Stimulated activated CD4-positive, alpha-beta T cell treated with anti-CD3 and anti-CD28 coated beads, Interleukin-4, amount 100 ng/mL, for 1 hour (primary cell): ENCODE results near the gene ANKMY1.
A peak's percentile ranks its signal among the peaks of the same experiment; 100 is the strongest.
"Not testable (repeated sequence)": the region's sequence is repeated elsewhere in the genome, so short reads cannot be mapped to it uniquely, and the experiment has no call there.

Source experiments
- DNase-seq: peaks from one replicate; pipeline ENCODE4 v3.0.0-alpha.2; 2020

The ANKMY1 gene

GRCh38 chr2:240566203-240567136 is 8.7 kb upstream of the ANKMY1 start:
- peak; percentile 95 for DNase-seq

GRCh38 chr2:240565333-240566202 is 7.8 kb upstream of the ANKMY1 start:
- DNase-seq = peak; percentile 84

- no peak for DNase-seq
Measured at GRCh38 chr2:240564561-240565332, 7.0 kb upstream of the ANKMY1 start.

- DNase-seq = no peak
Measured at GRCh38 chr2:240563951-240564560, 6.3 kb upstream of the ANKMY1 start.

- not testable (repeated sequence) for DNase-seq
Measured at GRCh38 chr2:240563231-240563630, 5.4 kb upstream of the ANKMY1 start.

- DNase-seq = no peak
Measured at GRCh38 chr2:240561325-240561971, 3.7 kb upstream of the ANKMY1 start.

- peak; percentile 100 for DNase-seq
Measured at GRCh38 chr2:240560480-240561324, 2.9 kb upstream of the ANKMY1 start.

GRCh38 chr2:240560084-240560479 is 2.3 kb upstream of the ANKMY1 start, which contains the start of gene DUSP28:
DUSP28 (plus strand) TSS chr2:240560357; CDS start chr2:240560685, 328 bp downstream.
- DNase-seq = peak; percentile 90

GRCh38 chr2:240559286-240559685 is 1.5 kb upstream of the ANKMY1 start:
- DNase-seq = no peak

GRCh38 chr2:240558236-240558761 is 511 bp upstream of the ANKMY1 start:
- DNase-seq = no peak

GRCh38 chr2:240557101-240557751 is 562 bp downstream of the ANKMY1 start:
- no peak for DNase-seq

GRCh38 chr2:240556553-240557100 is 1.2 kb downstream of the ANKMY1 start:
- DNase-seq = peak; percentile 70

GRCh38 chr2:240555541-240556250 is 2.1 kb downstream of the ANKMY1 start:
- no peak for DNase-seq

GRCh38 chr2:240554767-240555493 is 2.9 kb downstream of the ANKMY1 start:
- DNase-seq = no peak

- DNase-seq = no peak
Measured at GRCh38 chr2:240553956-240554480, 3.8 kb downstream of the ANKMY1 start.

- no peak for DNase-seq
Measured at GRCh38 chr2:240551811-240552210, 6.0 kb downstream of the ANKMY1 start.

- no peak for DNase-seq
Measured at GRCh38 chr2:240551288-240551687, 6.5 kb downstream of the ANKMY1 start.

GRCh38 chr2:240539906-240540305 is 17.9 kb downstream of the ANKMY1 start:
- no peak for DNase-seq
